ENCODE measurements around the gene PDE5A. TPM values are rescaled to one million over a fixed set of nuclear protein-coding genes. Genes with fewer than 3 reads are reported as not detected.
A peak's percentile ranks its signal among the peaks of the same experiment; 100 is the strongest.
"Not testable (repeated sequence)": the region's sequence is repeated elsewhere in the genome, so short reads cannot be mapped to it uniquely, and the experiment has no call there.

PDE5A gene
- total RNA-seq, 2 experiments from 2014 or later, result 0.15 to 0.21 TPM

DNA sequence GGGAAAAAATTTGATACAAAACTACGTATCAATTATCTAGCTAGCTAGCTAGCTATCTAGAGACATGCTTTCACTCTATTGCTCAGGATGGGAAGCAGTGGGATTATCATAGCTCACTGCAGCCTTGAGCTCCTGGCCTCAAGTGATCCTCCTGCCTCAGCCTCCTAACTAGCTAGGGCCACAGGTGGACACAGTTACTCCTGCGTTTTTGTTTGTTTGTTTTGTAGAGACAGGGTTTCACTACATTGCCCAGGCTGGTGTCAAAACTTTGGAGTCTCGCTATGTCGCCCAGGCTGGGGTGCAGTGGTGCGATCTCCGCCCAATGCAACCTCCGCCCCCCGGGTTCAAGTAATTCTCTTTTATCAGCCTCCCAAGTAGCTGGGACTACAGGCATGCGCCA is 175.3 kb downstream of the PDE5A start:
- POLR2A ChIA-PET, result not testable (repeated sequence)
- peak overlapping the region; percentile 86 for H3K27ac Mint-ChIP-seq

DNA sequence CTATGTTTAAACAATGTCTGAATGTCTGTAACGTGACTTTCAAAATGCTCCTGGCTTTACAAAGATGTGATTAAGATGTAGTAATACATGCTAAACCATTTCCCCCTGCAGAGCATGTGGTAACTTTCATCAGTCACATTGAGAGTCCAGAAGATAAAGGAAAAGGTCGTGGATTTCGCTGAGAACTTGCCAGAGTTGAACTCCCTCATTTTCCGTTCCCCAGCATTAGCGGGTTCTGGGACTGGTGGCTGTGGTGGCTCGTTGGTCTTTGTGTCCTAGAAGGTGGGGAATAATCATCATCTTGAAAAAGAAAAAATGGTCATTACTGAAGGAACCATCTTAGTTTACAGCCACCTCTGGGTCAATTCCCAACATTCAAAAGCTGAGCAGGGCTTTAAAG is 178.8 kb downstream of the PDE5A start:
- H3K27me3 Mint-ChIP-seq; H3K9me3 Mint-ChIP-seq; H3K36me3 Mint-ChIP-seq (ENCODE audit: low read depth); H3K27ac Mint-ChIP-seq; DNase-seq; H3K4me3 Mint-ChIP-seq; POLR2A ChIA-PET; CTCF ChIA-PET; H3K4me1 Mint-ChIP-seq: not testable (repeated sequence)

More for the DNA sequence above, 175.3 kb downstream of the PDE5A start:
- peaks cover 15% of the 10 kb centered on the region for H3K4me1 Mint-ChIP-seq
- DNase-seq; CTCF ChIA-PET; H3K36me3 Mint-ChIP-seq (ENCODE audit: low read depth); H3K9me3 Mint-ChIP-seq; H3K27me3 Mint-ChIP-seq: not testable (repeated sequence)
- H3K4me3 Mint-ChIP-seq, result peak overlapping the region; percentile 90
